NCI-H128 (cell line): Measurements from ENCODE around the gene TRDN.

Experiments
- DNase-seq: peaks from one replicate; lab custom pipeline; 2025; ENCODE audit not compliant: unreplicated experiment; lab: John Stamatoyannopoulos, UW

Gene TRDN, protein sequence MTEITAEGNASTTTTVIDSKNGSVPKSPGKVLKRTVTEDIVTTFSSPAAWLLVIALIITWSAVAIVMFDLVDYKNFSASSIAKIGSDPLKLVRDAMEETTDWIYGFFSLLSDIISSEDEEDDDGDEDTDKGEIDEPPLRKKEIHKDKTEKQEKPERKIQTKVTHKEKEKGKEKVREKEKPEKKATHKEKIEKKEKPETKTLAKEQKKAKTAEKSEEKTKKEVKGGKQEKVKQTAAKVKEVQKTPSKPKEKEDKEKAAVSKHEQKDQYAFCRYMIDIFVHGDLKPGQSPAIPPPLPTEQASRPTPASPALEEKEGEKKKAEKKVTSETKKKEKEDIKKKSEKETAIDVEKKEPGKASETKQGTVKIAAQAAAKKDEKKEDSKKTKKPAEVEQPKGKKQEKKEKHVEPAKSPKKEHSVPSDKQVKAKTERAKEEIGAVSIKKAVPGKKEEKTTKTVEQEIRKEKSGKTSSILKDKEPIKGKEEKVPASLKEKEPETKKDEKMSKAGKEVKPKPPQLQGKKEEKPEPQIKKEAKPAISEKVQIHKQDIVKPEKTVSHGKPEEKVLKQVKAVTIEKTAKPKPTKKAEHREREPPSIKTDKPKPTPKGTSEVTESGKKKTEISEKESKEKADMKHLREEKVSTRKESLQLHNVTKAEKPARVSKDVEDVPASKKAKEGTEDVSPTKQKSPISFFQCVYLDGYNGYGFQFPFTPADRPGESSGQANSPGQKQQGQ

DNA sequence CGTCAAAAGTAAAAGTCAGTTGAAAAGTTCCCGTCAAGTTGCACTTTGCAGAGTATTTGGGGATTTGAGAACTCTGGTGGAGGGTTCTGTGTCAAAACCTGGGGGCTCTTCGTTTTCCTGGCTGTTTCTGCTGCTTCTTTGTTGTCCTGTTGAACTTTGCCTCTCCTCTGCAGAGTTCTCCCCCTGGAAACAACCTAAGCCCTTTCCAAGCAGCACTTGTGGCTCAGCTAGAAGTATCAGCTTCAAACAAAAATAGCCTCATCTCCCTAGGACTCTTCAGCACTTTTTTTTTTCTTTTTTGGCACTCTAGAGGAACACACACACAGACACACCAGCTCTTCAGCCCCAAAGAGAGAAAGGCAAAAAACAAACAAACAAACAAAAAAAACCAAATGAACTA lies at the start of gene TRDN:
Gene TRDN, minus strand, starts transcription at position 169 of the 400 bp plus-strand sequence. CDS start 175 bp downstream, outside the sequence.
- no peak for DNase-seq

DNA sequence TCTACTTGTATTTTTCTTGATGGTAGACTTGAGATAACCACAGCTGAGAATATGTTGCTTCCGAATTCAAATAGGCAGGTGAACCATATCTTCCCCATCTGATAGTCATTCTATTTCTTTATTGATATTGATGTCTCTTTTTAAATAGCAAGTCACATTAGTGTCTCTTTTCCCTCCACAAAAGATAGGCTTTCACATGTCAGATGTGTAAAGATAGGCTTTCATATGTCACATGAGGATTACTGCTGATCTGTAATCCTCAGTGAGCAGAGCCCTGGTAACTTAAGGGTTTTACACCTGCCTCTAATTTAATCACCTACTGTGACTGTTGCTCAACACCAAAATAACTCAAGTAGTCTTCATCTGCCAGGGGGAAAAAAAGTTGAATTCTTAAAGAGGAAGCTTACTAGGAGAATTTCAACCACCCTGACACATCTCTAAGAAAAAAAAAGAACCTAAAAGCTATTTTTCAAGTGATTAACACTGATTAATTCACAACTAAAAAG lies 45.3 kb upstream of the TRDN start:
- DNase-seq = no peak

DNA sequence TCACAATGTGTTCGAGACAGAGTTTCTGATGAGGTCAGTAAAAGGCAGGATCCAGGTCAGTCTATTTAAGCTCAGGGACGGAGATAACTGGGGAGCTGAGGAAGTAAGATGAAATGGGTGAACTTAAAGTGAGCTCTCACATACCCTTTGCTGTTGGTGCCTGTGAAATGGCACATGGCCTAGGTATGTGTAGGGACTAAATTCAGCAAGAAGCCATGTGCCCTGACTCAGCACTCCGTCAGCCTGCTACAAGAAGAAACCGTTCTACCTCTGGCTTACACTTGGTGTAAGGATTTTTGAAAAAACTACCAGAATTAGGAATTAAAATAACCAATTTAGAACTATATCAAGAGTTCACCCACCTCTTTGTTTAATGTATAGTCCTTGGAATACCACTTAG lies 41.1 kb upstream of the TRDN start:
- no peak for DNase-seq

DNA sequence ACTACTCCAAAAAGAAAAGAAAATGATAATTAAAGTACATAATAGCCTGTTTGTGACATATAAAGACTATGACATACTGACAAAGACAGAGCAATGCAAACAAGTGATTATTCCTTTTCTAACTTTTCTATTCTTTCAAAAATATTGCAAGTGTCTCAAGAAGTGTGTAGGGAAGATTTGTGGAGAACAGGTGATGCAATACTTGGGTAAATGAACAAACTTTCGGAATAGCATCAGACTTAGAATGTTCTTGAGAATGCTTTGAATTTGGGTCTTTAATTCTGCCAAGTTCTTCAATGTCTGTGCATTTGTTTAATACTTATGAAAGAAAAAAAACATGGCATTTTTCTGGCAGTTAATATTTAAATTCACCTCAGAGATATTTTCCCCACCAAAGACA lies 40.0 kb upstream of the TRDN start:
- DNase-seq = no peak

DNA sequence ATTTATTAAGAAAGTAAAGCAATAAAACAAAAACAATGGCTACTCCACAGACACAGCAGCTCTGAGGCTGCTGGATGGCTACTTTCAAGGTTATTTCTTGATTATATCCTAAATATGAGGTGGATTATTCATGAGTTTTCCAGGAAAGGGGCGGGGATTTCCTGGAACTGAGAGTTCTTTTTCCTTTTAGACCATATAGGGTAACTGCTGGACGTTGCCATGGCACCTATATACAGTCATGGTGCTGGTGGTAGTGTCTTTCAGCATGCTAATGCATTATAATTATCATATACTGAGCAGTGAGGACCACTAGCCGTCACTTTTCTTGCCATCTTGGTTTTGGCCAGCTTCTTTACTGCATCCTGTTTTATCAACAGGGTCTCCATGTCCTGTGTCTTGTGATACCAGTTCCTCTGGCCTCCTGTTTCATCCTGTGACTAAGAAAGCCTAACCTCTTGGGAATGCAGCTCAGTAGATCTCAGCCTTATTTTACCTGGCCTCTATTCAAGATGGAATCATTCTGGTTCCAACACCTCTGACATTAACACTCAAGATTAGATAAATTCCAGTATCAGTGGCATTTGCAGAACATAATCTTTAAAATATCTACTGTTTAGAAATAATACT lies 32.3 kb upstream of the TRDN start:
- DNase-seq = no peak

DNA sequence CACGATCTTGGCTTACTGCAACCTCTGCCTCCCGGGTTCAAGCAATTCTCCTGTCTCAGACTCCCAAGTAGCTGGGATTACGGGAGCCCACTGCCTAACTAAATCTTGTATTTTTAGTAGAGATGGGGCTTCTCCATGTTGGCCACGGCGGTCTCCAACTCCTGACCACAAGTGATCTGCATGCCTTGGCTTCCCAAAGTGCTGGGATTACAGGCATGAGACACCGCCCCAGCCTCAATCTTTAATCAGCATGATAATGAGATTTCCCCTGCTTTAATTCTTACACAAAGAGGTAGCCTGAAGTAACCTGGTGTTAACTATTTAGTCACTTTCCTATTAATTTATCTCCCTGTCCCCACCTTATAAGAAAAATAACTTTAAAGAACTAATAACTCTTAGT lies 31.3 kb upstream of the TRDN start:
- no peak for DNase-seq

DNA sequence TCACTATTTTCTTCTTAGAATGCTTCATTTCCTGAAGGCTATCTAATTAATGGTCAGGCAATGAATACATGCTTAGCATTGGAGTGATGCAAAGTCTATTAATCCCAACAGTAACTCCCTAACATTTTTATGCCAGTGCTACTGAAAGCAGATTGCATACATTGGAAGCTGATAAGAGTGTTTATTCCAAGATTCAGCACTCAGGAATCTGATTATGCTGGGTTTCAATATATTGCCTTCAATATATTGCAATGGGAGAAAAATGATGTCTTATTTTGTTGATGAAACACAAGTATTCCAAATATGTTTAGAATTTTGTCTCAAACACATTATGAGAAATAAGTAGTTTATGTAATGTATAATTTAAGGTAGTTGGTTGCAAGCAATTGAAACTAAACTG lies 26.7 kb upstream of the TRDN start:
- DNase-seq = no peak

DNA sequence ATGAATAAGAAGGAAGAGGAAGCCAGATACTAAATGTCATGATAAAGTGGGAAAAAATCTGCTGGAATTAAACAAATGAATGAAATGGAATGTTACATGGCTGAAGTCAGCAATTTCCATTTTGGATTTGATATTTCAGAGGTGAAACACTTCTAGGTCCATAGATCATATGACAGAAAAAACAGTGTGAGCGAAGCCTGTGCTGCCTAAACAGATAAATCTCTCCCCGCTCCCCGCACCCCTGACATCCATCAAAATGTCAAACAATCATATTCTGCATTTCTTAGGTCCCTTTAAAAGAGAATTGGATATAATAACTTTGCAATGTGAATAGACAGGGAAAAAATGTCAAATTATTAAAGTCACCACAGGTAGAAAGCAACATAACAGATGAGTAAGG lies 26.0 kb upstream of the TRDN start:
- no peak for DNase-seq

DNA sequence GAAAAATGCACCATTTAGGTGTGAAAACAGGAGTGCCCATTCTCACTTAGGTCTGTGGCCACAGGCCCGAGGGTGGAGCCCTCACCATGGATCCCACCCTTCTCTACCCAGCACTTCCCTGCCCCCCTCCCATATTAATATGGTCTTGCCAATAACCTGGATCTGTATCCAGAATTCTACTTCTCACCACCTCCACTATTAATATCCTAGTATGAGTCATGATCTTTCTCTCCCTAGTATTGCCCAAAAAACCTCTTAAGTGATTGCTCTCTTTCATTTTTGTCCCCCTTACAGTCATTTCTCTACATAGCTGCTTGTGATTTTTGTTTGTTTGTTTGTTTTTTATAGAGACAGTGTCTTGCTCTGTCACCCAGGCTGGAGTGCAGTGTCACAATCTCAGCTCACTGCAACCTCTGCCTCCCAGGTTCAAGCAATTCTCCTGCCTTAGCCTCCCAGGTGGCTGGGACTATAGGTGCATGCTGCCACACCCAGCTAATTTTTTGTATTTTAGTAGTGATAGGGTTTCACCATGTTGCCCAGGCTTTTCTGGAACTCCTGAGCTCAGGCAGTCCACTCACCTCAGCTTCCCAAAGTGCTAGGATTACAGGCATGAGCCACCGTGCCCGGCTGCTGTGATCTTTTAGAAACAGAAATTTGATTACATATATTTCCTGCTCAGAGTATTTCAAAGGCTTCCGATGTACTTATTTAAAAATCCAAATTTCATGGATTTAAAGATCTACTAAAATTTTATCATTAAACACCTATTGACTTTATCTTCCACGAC lies 24.5 kb upstream of the TRDN start:
- no peak for DNase-seq

DNA sequence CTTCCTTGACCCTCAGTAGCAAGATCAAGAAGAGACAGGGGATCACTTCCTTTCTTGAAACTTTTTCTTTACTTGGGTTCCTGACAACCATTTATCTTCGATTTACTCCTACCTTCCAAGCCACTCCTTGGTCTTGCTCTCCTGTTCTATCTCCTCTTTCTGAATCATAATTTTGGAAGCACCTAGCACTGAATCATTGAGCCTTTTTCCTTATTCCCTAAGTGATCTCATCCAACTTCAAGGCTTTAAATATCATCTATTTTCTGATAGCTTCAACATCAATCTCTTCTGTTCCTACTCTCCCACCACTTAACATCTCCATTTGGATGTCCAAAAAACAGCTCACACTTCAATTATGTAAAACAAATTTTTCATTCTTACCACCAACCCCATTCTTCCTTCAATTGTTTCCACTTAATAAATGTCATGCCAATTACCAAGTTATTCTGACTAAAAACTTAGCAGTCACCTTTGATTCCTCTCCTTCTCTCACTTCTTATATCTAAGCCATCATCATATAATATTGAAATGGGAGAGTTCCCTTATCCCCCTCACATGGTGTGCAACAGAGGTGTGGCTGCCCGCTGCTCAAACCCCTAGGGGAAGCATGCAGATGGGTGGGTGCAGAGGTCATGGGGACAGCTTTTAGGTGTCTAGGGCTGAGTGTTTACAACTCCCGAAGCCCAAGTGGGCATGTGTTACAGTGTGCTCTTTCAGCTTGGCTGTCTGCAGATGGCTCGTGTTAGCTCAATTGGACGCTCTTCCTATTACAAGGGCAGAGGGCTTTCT lies 23.4 kb upstream of the TRDN start:
- DNase-seq = no peak

DNA sequence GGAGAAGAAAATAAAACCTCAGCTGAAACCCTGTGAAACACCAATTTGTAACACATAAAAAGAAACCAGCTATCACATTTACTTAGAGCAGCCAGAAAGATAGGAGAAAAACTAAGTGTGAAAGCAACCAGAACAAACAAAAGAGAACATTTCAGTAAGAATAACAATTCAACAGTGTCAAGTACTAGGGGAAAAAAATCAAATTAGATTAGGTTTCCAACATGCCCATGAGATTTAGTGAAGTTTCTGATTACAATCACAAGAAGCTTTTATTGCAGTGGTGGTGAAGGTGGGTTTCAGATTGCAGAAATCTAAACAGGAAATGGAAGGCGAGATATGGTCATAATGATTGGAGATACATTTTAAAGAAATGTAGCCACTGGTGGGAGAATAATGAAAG lies 22.1 kb upstream of the TRDN start:
- no peak for DNase-seq

DNA sequence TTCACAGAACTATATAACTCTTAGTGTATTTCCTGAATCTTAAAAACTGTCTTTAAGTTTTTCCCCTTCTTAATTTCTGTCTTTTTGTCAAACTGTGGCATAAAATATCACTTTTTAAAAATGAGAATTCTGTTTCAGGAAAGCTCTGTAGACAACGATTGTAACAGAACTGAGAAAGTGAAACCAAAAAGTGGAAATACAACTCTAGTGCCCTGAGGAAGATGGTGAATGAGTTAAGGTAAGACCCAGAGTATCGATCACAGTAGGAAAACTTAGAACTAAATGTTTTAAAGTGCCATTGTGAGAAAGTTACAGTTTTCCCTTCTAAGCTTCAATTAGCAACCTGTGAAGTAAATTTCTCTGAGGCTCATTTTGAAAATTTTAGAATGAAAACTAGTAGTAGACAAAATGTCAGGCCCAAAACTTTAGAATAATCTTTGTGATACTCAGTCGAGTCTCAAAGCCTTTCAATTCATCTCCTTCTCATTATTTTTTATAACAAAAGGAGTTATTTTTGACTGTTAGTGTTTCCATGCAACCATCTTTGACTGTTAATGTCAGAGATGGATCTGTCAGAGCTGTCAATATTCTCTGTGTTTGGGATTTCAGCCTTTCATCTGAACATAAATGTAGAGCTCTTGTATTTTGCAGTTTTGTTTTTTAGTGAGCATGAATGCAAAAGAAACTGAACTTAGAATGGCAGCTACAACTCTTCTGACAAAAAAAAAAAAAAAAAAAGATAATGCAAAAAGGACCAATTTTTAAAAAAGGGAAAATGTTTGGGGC lies 19.0 kb upstream of the TRDN start:
- no peak for DNase-seq

DNA sequence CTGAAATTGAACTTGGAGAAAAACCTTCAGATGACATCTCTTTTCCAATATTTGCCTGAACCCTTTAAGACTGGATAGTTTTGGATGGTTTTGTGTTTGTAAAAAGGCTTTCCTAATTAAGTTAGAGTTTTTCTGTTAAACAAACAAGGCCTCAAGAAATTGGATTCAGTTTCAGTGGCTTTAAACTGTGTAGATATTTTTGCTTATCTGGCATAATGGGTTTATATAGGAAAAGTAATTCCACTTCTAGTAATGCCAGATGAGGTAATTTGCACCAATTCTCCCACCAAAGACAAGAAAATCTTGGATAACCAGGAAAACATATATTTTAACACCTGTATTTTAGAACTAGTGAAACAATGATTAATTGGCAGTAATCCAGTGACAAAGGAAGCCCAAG lies 12.0 kb upstream of the TRDN start:
- no peak for DNase-seq

DNA sequence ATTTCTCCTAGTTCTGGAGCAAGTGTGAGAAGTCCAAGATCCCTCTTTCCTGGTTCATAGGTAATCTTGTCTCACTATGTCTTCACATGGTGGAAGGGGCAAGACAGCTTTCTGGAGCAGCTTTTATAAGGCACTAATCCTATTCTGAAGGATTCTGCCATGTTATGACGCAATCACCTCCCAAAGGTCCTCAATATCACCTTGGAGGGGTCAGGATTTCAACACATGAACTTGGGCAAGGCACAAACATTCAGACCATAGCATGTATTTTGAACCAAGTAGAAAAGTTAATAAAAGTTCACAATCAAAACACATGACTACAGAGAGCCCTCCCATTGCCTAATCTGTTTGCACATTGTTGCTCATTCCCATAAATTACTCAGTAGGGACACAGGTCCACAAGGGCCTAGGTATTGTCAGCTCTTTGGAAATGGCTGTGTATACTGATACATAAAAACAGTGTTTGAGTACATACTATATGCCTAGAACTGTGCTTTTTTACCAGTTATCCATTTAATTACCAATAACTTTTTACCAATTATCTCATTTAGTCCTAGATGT lies 11.3 kb upstream of the TRDN start:
- DNase-seq = no peak

DNA sequence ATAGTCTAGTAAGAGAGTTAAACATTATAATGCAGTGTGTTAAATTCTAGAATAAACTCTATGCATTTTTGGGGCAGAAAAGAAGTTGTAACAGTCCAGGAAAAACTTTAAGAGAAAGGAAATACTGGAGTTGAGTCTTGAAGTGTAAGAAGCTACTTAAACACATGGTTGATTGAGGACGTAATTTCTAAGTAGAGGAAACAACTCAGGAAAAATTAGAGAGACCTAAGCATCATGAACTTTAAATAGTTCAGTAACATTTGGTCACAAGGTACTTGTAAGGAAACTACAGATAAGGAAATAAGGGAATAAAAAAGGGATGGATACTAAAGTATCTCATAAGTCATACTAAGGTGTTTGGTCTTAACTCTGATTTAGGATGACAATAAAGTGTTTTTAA lies 4.7 kb upstream of the TRDN start:
- no peak for DNase-seq

DNA sequence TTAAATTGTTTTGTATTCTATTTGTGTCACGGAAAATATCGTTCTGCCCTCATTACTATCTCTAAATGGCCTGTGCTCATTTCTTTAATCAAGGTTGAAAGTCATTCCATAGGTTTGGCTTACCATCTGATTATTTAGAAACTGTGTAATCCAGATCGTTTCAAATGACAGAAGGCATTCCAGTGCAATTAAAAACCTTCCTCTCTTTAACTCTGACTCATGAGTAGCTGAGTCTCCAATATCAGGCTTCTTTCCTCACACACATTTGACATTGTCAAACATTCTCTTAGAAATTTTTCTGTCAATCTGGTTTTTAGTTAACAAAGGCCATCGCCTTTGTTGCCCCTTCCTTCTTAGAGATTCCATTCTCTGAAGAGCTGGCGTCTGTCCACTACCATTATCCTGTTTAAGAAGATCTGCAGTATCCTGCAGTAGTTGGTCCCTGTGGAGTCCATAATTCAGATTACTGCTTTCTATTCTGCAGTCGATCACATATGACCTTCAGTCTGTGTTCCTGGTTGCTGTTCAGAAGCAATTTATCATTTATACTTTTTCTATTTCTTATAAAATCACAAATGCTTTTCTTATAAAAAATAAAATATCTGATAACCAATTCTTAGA lies 3.9 kb upstream of the TRDN start:
- DNase-seq = no peak

DNA sequence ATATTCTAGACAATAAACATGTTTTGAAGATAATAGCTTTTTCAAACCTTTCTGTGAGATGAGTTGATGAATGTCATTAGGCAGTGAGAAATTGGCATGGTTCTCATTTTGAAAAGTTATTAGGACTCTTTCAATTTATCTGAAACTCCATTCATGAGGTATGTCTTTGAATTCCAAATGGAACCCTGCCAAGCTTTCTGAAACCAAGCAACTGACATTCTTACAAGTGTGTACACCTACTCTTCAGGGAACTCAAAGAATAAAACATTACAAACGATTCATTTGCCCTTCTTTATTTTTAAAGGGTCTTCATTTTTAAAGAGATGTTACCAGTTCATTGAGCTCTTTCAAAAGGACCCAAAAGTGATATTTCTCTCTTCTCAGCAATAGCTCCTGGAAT lies 2.1 kb upstream of the TRDN start:
- no peak for DNase-seq

DNA sequence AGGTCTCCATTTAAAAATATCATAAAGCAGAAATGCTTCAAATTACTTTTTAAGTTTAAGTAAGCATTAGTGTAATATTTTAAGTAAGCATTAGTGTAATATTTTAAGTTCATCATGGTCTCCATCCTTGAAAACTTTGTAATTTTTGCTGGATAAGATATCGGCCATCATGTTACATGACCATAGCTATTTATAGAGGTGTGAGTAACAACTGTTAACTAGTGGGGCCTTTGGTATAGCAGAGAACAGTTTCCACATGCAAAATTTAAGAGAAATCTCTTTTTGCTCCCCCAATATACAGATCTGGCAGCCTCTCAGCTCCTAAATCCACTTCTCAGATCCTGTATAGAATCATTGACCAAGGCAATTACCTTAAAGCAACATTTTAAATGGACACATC lies 468 bp downstream of the TRDN start:
- no peak for DNase-seq

DNA sequence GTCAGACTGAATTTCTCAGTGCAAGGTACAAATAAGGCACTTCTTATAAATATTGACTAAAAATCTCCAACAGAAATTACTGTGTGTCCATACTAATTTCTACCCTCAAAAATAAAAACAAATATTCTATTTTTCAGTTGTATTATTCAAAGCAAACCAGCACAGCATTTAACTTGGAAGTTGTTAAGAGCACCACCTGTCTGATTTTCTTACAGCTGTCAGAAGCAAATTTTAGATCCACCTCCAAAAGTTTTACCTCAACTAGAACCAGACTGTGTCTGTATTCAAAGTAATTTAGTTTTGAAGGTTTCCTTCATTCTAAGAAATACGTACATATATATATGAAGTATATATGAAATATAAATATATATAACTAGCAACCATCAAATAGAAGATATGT lies 1.2 kb downstream of the TRDN start:
- no peak for DNase-seq
